ENCODE data around the gene FBXO5. TPM values are rescaled to one million over a fixed set of nuclear protein-coding genes. Genes with fewer than 3 reads are reported as not detected.

Gene FBXO5
- total RNA-seq, 1 donor, result 6.5 TPM

- H3K4me1 ChIP-seq (ENCODE audit: insufficient read depth, low read length), result peaks cover 41% of the 10 kb centered on the region
- H3K4me2 ChIP-seq (ENCODE audit: insufficient read depth, low read length), result peak overlapping the region; percentile 98
- peaks cover 83% of the 10 kb centered on the region for H3K79me2 ChIP-seq (ENCODE audit: insufficient read depth, low read length)
- peak overlapping the region; percentile 94 for H3K4me3 ChIP-seq (ENCODE audit: insufficient read depth, low read length)
- no peaks in the 10 kb centered on the region for H3K9me3 ChIP-seq (ENCODE audit: low read depth, low read length)
- H3K36me3 ChIP-seq (ENCODE audit: insufficient read depth, low read length), result peaks cover 3% of the 10 kb centered on the region
- no peak for TF ChIP-seq CTCF (IDR thresholded peaks at IDR 0.05; ENCODE audit: extremely low read depth, low read depth, low read length)
- H3K27me3 ChIP-seq (ENCODE audit: insufficient read depth, low read length), result no peaks in the 10 kb centered on the region
- peaks cover 9% of the 10 kb centered on the region for H4K20me1 ChIP-seq (ENCODE audit: insufficient read depth, low read length)
- no peak overlapping the region for H2AFZ ChIP-seq (ENCODE audit: low read length)
- DNase-seq (ENCODE audit: insufficient read length, low spot score, missing footprints), result peak; percentile 49
- H3K27ac ChIP-seq (ENCODE audit: low read depth, low read length), result peak overlapping the region; percentile 84
Observed at GRCh38 chr6:152981989-152982903, 595 bp downstream of the FBXO5 start.

- Histone ChIP-seq H3K27ac (ENCODE audit: low read depth, low read length) (no peak overlapping the region), H3K9me3 (ENCODE audit: low read depth, low read length) (no peaks in the 10 kb centered on the region), H3K4me3 (ENCODE audit: insufficient read depth, low read length) (peak overlapping the region; percentile 56), H2AFZ (ENCODE audit: low read length) (no peak overlapping the region), H3K27me3 (ENCODE audit: insufficient read depth, low read length) (no peaks in the 10 kb centered on the region), H3K4me2 (ENCODE audit: insufficient read depth, low read length) (peak overlapping the region; percentile 98), H3K4me1 (ENCODE audit: insufficient read depth, low read length) (peaks cover 41% of the 10 kb centered on the region), H3K36me3 (ENCODE audit: insufficient read depth, low read length) (peaks cover 3% of the 10 kb centered on the region), H4K20me1 (ENCODE audit: insufficient read depth, low read length) (peaks cover 9% of the 10 kb centered on the region), H3K79me2 (ENCODE audit: insufficient read depth, low read length) (peaks cover 85% of the 10 kb centered on the region)
- TF ChIP-seq CTCF (IDR thresholded peaks at IDR 0.05; ENCODE audit: extremely low read depth, low read depth, low read length), result no peak
- DNase-seq (ENCODE audit: insufficient read length, low spot score, missing footprints), result no peak
Observed at GRCh38 chr6:152981219-152981618, 1.6 kb downstream of the FBXO5 start.

- no peak overlapping the region for H2AFZ ChIP-seq (ENCODE audit: low read length)
- H3K27ac ChIP-seq (ENCODE audit: low read depth, low read length), result peak overlapping the region; percentile 10
- H3K4me3 ChIP-seq (ENCODE audit: insufficient read depth, low read length), result peak overlapping the region; percentile 56
- no peak for DNase-seq (ENCODE audit: insufficient read length, low spot score, missing footprints)
- TF ChIP-seq CTCF (IDR thresholded peaks at IDR 0.05; ENCODE audit: extremely low read depth, low read depth, low read length), result no peak
- H3K9me3 ChIP-seq (ENCODE audit: low read depth, low read length), result no peaks in the 10 kb centered on the region
- H3K4me1 ChIP-seq (ENCODE audit: insufficient read depth, low read length), result peaks cover 41% of the 10 kb centered on the region
- no peaks in the 10 kb centered on the region for H3K27me3 ChIP-seq (ENCODE audit: insufficient read depth, low read length)
- H4K20me1 ChIP-seq (ENCODE audit: insufficient read depth, low read length), result peaks cover 9% of the 10 kb centered on the region
- H3K4me2 ChIP-seq (ENCODE audit: insufficient read depth, low read length), result peak overlapping the region; percentile 98
- peaks cover 4% of the 10 kb centered on the region for H3K36me3 ChIP-seq (ENCODE audit: insufficient read depth, low read length)
- H3K79me2 ChIP-seq (ENCODE audit: insufficient read depth, low read length), result peaks cover 85% of the 10 kb centered on the region
Observed at GRCh38 chr6:152980656-152981055, 2.2 kb downstream of the FBXO5 start.

GRCh38 chr6:152979116-152979515 is 3.7 kb downstream of the FBXO5 start:
- DNase-seq (ENCODE audit: insufficient read length, low spot score, missing footprints), result no peak
- no peaks in the 10 kb centered on the region for H3K9me3 ChIP-seq (ENCODE audit: low read depth, low read length)
- peaks cover 9% of the 10 kb centered on the region for H4K20me1 ChIP-seq (ENCODE audit: insufficient read depth, low read length)
- H3K79me2 ChIP-seq (ENCODE audit: insufficient read depth, low read length), result peaks cover 87% of the 10 kb centered on the region
- no peak for TF ChIP-seq CTCF (IDR thresholded peaks at IDR 0.05; ENCODE audit: extremely low read depth, low read depth, low read length)
- peaks cover 32% of the 10 kb centered on the region for H3K4me1 ChIP-seq (ENCODE audit: insufficient read depth, low read length)
- H3K4me2 ChIP-seq (ENCODE audit: insufficient read depth, low read length), result peak overlapping the region; percentile 98
- no peak overlapping the region for H3K4me3 ChIP-seq (ENCODE audit: insufficient read depth, low read length)
- H3K27ac ChIP-seq (ENCODE audit: low read depth, low read length), result peak overlapping the region; percentile 54
- peak overlapping the region; percentile 34 for H2AFZ ChIP-seq (ENCODE audit: low read length)
- no peaks in the 10 kb centered on the region for H3K27me3 ChIP-seq (ENCODE audit: insufficient read depth, low read length)
- peaks cover 15% of the 10 kb centered on the region for H3K36me3 ChIP-seq (ENCODE audit: insufficient read depth, low read length)
